Trophoblast cell (in vitro differentiated cells and primary cell): ENCODE data around the gene ADCY5.

ENCODE experiments used
- DNase-seq, 2 donors: peaks; one replicate each; pipeline ENCODE4 v3.0.0-alpha.2; 2016
- H2AFZ ChIP-seq: 2 replicates; pipeline ENCODE4 v1.6.1; 2013; ENCODE audit warnings: low read length, moderate library complexity, mild to moderate bottlenecking; ENCODE audit not compliant: insufficient read depth, poor library complexity
- H2AK5ac ChIP-seq: 2 replicates; pipeline ENCODE4 v1.6.1; 2013; ENCODE audit warnings: mild to moderate bottlenecking, low read length
- H2BK120ac ChIP-seq: 2 replicates; pipeline ENCODE4 v1.6.1; 2013; ENCODE audit warnings: low read length, mild to moderate bottlenecking, moderate library complexity; ENCODE audit not compliant: insufficient read depth, poor library complexity
- H2BK12ac ChIP-seq: 2 replicates; pipeline ENCODE4 v1.6.1; 2013; ENCODE audit warnings: mild to moderate bottlenecking, low read length, moderate library complexity
- H2BK5ac ChIP-seq: 2 replicates; pipeline ENCODE4 v1.6.1; 2013; ENCODE audit warnings: low read length, low read depth, moderate library complexity, mild to moderate bottlenecking; ENCODE audit not compliant: poor library complexity
- H3K14ac ChIP-seq: 2 replicates; pipeline ENCODE4 v1.6.1; 2013; ENCODE audit warnings: mild to moderate bottlenecking, low read length
- H3K18ac ChIP-seq: 2 replicates; pipeline ENCODE4 v1.6.1; 2013; ENCODE audit warnings: mild to moderate bottlenecking, low read length
- H3K23ac ChIP-seq: 2 replicates; pipeline ENCODE4 v1.6.1; 2013; ENCODE audit warnings: low read length
- H3K27ac ChIP-seq: 2 replicates; pipeline ENCODE4 v1.5.1; 2013; ENCODE audit warnings: low read depth, mild to moderate bottlenecking, inconsistent platforms, low read length, moderate library complexity
- H3K27me3 ChIP-seq: 2 replicates; pipeline ENCODE4 v1.6.1; 2013; ENCODE audit warnings: inconsistent platforms, mild to moderate bottlenecking, low read length, moderate library complexity; ENCODE audit not compliant: insufficient read depth
- H3K36me3 ChIP-seq, 2 experiments: 1 replicate in 1 of 2; 2 replicates in 1 of 2; pipeline ENCODE4 v1.6.1; 2013; ENCODE audit warnings: low read length in 2 of 2, mild to moderate bottlenecking in 2 of 2, moderate library complexity in 1 of 2; ENCODE audit not compliant: insufficient read depth in 2 of 2, control insufficient read depth in 1 of 2
- H3K4ac ChIP-seq: 2 replicates; pipeline ENCODE4 v1.6.1; 2013; ENCODE audit warnings: low read depth, mild to moderate bottlenecking, low read length, moderate library complexity
- H3K4me1 ChIP-seq, 2 experiments: 1 replicate in 1 of 2; 2 replicates in 1 of 2; pipeline ENCODE4 v1.6.1; 2013; ENCODE audit warnings: low read length in 2 of 2, mild to moderate bottlenecking in 2 of 2, moderate library complexity in 1 of 2; ENCODE audit not compliant: insufficient read depth in 2 of 2, control insufficient read depth in 1 of 2
- H3K4me2 ChIP-seq: 2 replicates; pipeline ENCODE4 v1.6.1; 2013; ENCODE audit warnings: inconsistent platforms, mild to moderate bottlenecking, low read length, moderate library complexity
- H3K4me3 ChIP-seq: 2 replicates; pipeline ENCODE4 v1.5.1; 2013; ENCODE audit warnings: mild to moderate bottlenecking, low read depth, low read length, inconsistent platforms
- H3K79me1 ChIP-seq: one replicate; pipeline ENCODE4 v1.6.1; 2013; ENCODE audit warnings: low read length
- H3K79me2 ChIP-seq: 2 replicates; pipeline ENCODE4 v1.6.1; 2013; ENCODE audit warnings: low read length, mild to moderate bottlenecking; ENCODE audit not compliant: control insufficient read depth, insufficient read depth, poor library complexity
- H3K9ac ChIP-seq: 2 replicates; pipeline ENCODE4 v1.6.1; 2013; ENCODE audit warnings: mild to moderate bottlenecking, low read length
- H3K9me3 ChIP-seq: 2 replicates; pipeline ENCODE4 v1.6.1; 2013; ENCODE audit warnings: low read depth, mild to moderate bottlenecking, control low read depth, inconsistent platforms, low read length; ENCODE audit not compliant: insufficient read depth
- H4K12ac ChIP-seq: 2 replicates; pipeline ENCODE4 v1.6.1; 2013; ENCODE audit warnings: low read depth, mild to moderate bottlenecking, low read length, moderate library complexity
- H4K8ac ChIP-seq: 2 replicates; pipeline ENCODE4 v1.6.1; 2013; ENCODE audit warnings: low read depth, mild to moderate bottlenecking, low read length, moderate library complexity
- H4K91ac ChIP-seq: one replicate; pipeline ENCODE4 v1.6.1; 2013; ENCODE audit warnings: low read depth, mild to moderate bottlenecking, low read length, moderate library complexity
- WGBS: extraction: QIAGEN DNeasy Blood & Tissue Kit; methylation state at CpG from one replicate; pipeline ENCODE4 v1.1.7; 2013; ENCODE audit warnings: missing lambda C conversion rate; ENCODE audit not compliant: insufficient read length, insufficient coverage; ENCODE audit errors: extremely low coverage; 5-methylcytosine and 5-hydroxymethylcytosine counted together

Gene ADCY5

GRCh38 chr3:123416173-123416572 is 32.7 kb downstream of the ADCY5 start:
- H3K14ac ChIP-seq = no peak overlapping the region
- no peaks in the 10 kb centered on the region for H3K4me1 ChIP-seq
- H3K4me3 ChIP-seq = no peak overlapping the region
- no peak overlapping the region for H3K4me2 ChIP-seq
- no peak overlapping the region for H3K9ac ChIP-seq
- no peak overlapping the region for H2BK120ac ChIP-seq
- no CpG with 5 or more reads among the region's 4 CpGs for WGBS
- H3K79me2 ChIP-seq = no peaks in the 10 kb centered on the region
- no peak overlapping the region for H4K8ac ChIP-seq
- H3K79me1 ChIP-seq = no peaks in the 10 kb centered on the region
- H4K91ac ChIP-seq = no peak overlapping the region
- no peak overlapping the region for H3K23ac ChIP-seq
- DNase-seq = no peak
- H3K18ac ChIP-seq = no peak overlapping the region
- H2BK12ac ChIP-seq = no peak overlapping the region
- H4K12ac ChIP-seq = no peak overlapping the region
- H3K36me3 ChIP-seq = no peaks in the 10 kb centered on the region
- H2AFZ ChIP-seq = no peak overlapping the region
- no peak overlapping the region for H3K4ac ChIP-seq
- no peaks in the 10 kb centered on the region for H3K9me3 ChIP-seq
- H2AK5ac ChIP-seq = no peak overlapping the region
- H3K27ac ChIP-seq = no peak overlapping the region
- H2BK5ac ChIP-seq = no peak overlapping the region
- H3K27me3 ChIP-seq = no peaks in the 10 kb centered on the region

GRCh38 chr3:123414973-123415775 is 33.7 kb downstream of the ADCY5 start:
- no peak overlapping the region for H3K4me3 ChIP-seq
- H3K36me3 ChIP-seq = no peaks in the 10 kb centered on the region
- H3K18ac ChIP-seq = no peak overlapping the region
- no peak overlapping the region for H3K9ac ChIP-seq
- no peaks in the 10 kb centered on the region for H3K27me3 ChIP-seq
- H3K27ac ChIP-seq = no peak overlapping the region
- no peaks in the 10 kb centered on the region for H3K79me2 ChIP-seq
- H4K8ac ChIP-seq = no peak overlapping the region
- DNase-seq = peak in 1 of 2 donors; percentile 23
- H3K4ac ChIP-seq = no peak overlapping the region
- no peaks in the 10 kb centered on the region for H3K9me3 ChIP-seq
- H3K23ac ChIP-seq = no peak overlapping the region
- H2AFZ ChIP-seq = no peak overlapping the region
- H2BK5ac ChIP-seq = no peak overlapping the region
- no CpG with 5 or more reads among the region's 18 CpGs for WGBS
- H3K4me2 ChIP-seq = no peak overlapping the region
- no peaks in the 10 kb centered on the region for H3K79me1 ChIP-seq
- H4K12ac ChIP-seq = no peak overlapping the region
- H2AK5ac ChIP-seq = no peak overlapping the region
- H3K14ac ChIP-seq = no peak overlapping the region
- H4K91ac ChIP-seq = no peak overlapping the region
- H2BK12ac ChIP-seq = no peak overlapping the region
- peaks cover 0 to 3% of the 10 kb centered on the region in 2 experiments for H3K4me1 ChIP-seq
- no peak overlapping the region for H2BK120ac ChIP-seq

- Histone ChIP-seq H2BK12ac (no peak overlapping the region), H3K79me1 (no peaks in the 10 kb centered on the region), H3K9ac (no peak overlapping the region), H3K4me3 (no peak overlapping the region), H3K27ac (no peak overlapping the region), H3K36me3 (no peaks in the 10 kb centered on the region), H3K9me3 (no peaks in the 10 kb centered on the region), H3K4me2 (no peak overlapping the region), H4K12ac (no peak overlapping the region), H3K23ac (no peak overlapping the region), H3K14ac (no peak overlapping the region), H2AFZ (no peak overlapping the region), H3K4ac (no peak overlapping the region), H3K79me2 (no peaks in the 10 kb centered on the region), H4K91ac (no peak overlapping the region), H3K27me3 (no peaks in the 10 kb centered on the region), H3K18ac (no peak overlapping the region), H3K4me1 (peaks cover 0 to 3% of the 10 kb centered on the region in 2 experiments), H2BK120ac (no peak overlapping the region), H4K8ac (no peak overlapping the region), H2BK5ac (no peak overlapping the region), H2AK5ac (no peak overlapping the region)
- no peak for DNase-seq
- no CpG with 5 or more reads among the region's 21 CpGs for WGBS
Measured at GRCh38 chr3:123412811-123413604, 35.9 kb downstream of the ADCY5 start.

- Histone ChIP-seq H3K4me1 (peaks cover 0 to 3% of the 10 kb centered on the region in 2 experiments), H3K9me3 (no peaks in the 10 kb centered on the region), H2BK12ac (no peak overlapping the region), H2AK5ac (no peak overlapping the region), H3K27me3 (no peaks in the 10 kb centered on the region), H3K79me1 (no peaks in the 10 kb centered on the region), H4K12ac (no peak overlapping the region), H2BK120ac (no peak overlapping the region), H3K14ac (no peak overlapping the region), H4K8ac (no peak overlapping the region), H2AFZ (no peak overlapping the region), H3K79me2 (no peaks in the 10 kb centered on the region), H3K4ac (no peak overlapping the region), H3K36me3 (no peaks in the 10 kb centered on the region), H2BK5ac (no peak overlapping the region), H4K91ac (no peak overlapping the region), H3K4me2 (no peak overlapping the region), H3K4me3 (no peak overlapping the region), H3K23ac (no peak overlapping the region), H3K18ac (no peak overlapping the region), H3K9ac (no peak overlapping the region), H3K27ac (no peak overlapping the region)
- WGBS = no CpG with 5 or more reads among the region's 9 CpGs
- peak in 1 of 2 donors; percentile 17 for DNase-seq
Measured at GRCh38 chr3:123412076-123412475, 36.8 kb downstream of the ADCY5 start.
